ENCODE results near the gene WWTR1. TPM values are rescaled to one million over a fixed set of nuclear protein-coding genes. Genes with fewer than 3 reads are reported as not detected.

WWTR1 gene
- total and polyA plus RNA-seq, 4 donors: 4.5 to 11.8 (median 9.0) TPM

- TF ChIP-seq EGR1 (IDR thresholded peaks at IDR 0.05; ENCODE audit: low read depth in 2 of 2) (no peak), JUND (IDR thresholded peaks at IDR 0.05) (no peak), YY1 (IDR thresholded peaks at IDR 0.05) (no peak), RXRA (IDR thresholded peaks at IDR 0.05) (no peak), HNF4G (IDR thresholded peaks at IDR 0.05) (no peak)
Observed at GRCh38 chr3:149604125-149604875, 53.5 kb downstream of the WWTR1 start (continued).

- 88% methylated on average over 3 of the region's 3 CpGs for WGBS
- TF ChIP-seq GABPA (IDR thresholded peaks at IDR 0.05 in 1 of 2, conservative IDR thresholded peaks at IDR 0.05 in 1 of 2): no peak
- no peak for TF ChIP-seq FOXA1 (IDR thresholded peaks at IDR 0.05)
- TF ChIP-seq FOXA2 (IDR thresholded peaks at IDR 0.05): no peak
- H3K27ac ChIP-seq (ENCODE audit: low read depth in 1 of 2, low read length in 2 of 2): no peak overlapping the region
- no peaks in the 10 kb centered on the region for H3K36me3 ChIP-seq (ENCODE audit: control insufficient read depth in 4 of 4, insufficient read depth in 3 of 4, low read depth in 1 of 4, low read length in 3 of 4)
- H3K27me3 ChIP-seq (ENCODE audit: control insufficient read depth in 4 of 4, insufficient read depth in 4 of 4, low read length in 3 of 4): no peaks in the 10 kb centered on the region
- peaks cover 3 to 21% (median 10%) of the 10 kb centered on the region in 4 donors for H3K4me1 ChIP-seq (ENCODE audit: control insufficient read depth in 4 of 4, insufficient read depth in 4 of 4, low read length in 3 of 4)
- H3K9me3 ChIP-seq (ENCODE audit: control insufficient read depth in 4 of 4, low read length in 3 of 4): no peaks in the 10 kb centered on the region
- H3K4me3 ChIP-seq (ENCODE audit: low read depth in 1 of 3, low read length in 3 of 3): no peak overlapping the region
- H3K9ac ChIP-seq (ENCODE audit: low read depth in 1 of 2, low read length in 2 of 2): no peak overlapping the region
- no peak for DNase-seq (ENCODE audit: low spot score)
Observed at GRCh38 chr3:149603126-149604074, 54.4 kb downstream of the WWTR1 start.

- Histone ChIP-seq H3K4me3 (ENCODE audit: low read depth in 1 of 3, low read length in 3 of 3) (no peak overlapping the region), H3K27ac (ENCODE audit: low read depth in 1 of 2, low read length in 2 of 2) (no peak overlapping the region), H3K4me1 (ENCODE audit: control insufficient read depth in 4 of 4, insufficient read depth in 4 of 4, low read length in 3 of 4) (peaks cover 6 to 27% (median 14%) of the 10 kb centered on the region in 4 donors), H3K9ac (ENCODE audit: low read depth in 1 of 2, low read length in 2 of 2) (no peak overlapping the region), H3K27me3 (ENCODE audit: control insufficient read depth in 4 of 4, insufficient read depth in 4 of 4, low read length in 3 of 4) (no peaks in the 10 kb centered on the region), H3K9me3 (ENCODE audit: control insufficient read depth in 4 of 4, low read length in 3 of 4) (no peaks in the 10 kb centered on the region), H3K36me3 (ENCODE audit: control insufficient read depth in 4 of 4, insufficient read depth in 3 of 4, low read depth in 1 of 4, low read length in 3 of 4) (peaks cover 0 to 2% (median 0%) of the 10 kb centered on the region in 4 donors)
- DNase-seq (ENCODE audit: low spot score): no peak
- WGBS: 79% methylated on average over 1 of the region's 1 CpG
- TF ChIP-seq RXRA (IDR thresholded peaks at IDR 0.05) (no peak), TAF1 (conservative IDR thresholded peaks at IDR 0.05) (no peak), SP1 (IDR thresholded peaks at IDR 0.05) (no peak), GABPA (IDR thresholded peaks at IDR 0.05 in 1 of 2, conservative IDR thresholded peaks at IDR 0.05 in 1 of 2) (no peak), JUND (IDR thresholded peaks at IDR 0.05) (no peak)
Observed at GRCh38 chr3:149600634-149601033, 57.2 kb downstream of the WWTR1 start.

GRCh38 chr3:149599236-149599635 lies 58.6 kb downstream of the WWTR1 start:
- peak overlapping the region; percentile 47 to 68 for H3K27ac ChIP-seq (ENCODE audit: low read depth in 1 of 2, low read length in 2 of 2)
- WGBS: 37% methylated on average over 2 of the region's 2 CpGs
- no peak for DNase-seq (ENCODE audit: low spot score)
- TF ChIP-seq SP1 (IDR thresholded peaks at IDR 0.05) (peak; percentile 81), MAX (IDR thresholded peaks at IDR 0.05) (peak; percentile 83), RAD21 (IDR thresholded peaks at IDR 0.05) (peak; percentile 59 to 60), NR2F2 (IDR thresholded peaks at IDR 0.05) (no peak), HNF4A (conservative IDR thresholded peaks at IDR 0.05) (peak; percentile 55 to 83), HNF4G (IDR thresholded peaks at IDR 0.05) (peak; percentile 41), ZBTB33 (IDR thresholded peaks at IDR 0.05) (peak; percentile 75), YY1 (IDR thresholded peaks at IDR 0.05) (peak; percentile 98), GABPA (IDR thresholded peaks at IDR 0.05 in 1 of 2, conservative IDR thresholded peaks at IDR 0.05 in 1 of 2) (peak in 1 of 2 donors; percentile 60), FOXA2 (IDR thresholded peaks at IDR 0.05) (peak; percentile 60), FOXA1 (IDR thresholded peaks at IDR 0.05) (peak; percentile 40), EGR1 (IDR thresholded peaks at IDR 0.05; ENCODE audit: low read depth in 2 of 2) (peak; percentile 17 to 79), JUND (IDR thresholded peaks at IDR 0.05) (peak in 1 of 2 donors; percentile 76), CTCF (IDR thresholded peaks at IDR 0.05; ENCODE audit: low read depth, low read length, missing input control) (no peak), RXRA (IDR thresholded peaks at IDR 0.05) (peak; percentile 88 to 94), ATF3 (IDR thresholded peaks at IDR 0.05) (no peak)

More at GRCh38 chr3:149599236-149599635, 58.6 kb downstream of the WWTR1 start:
- Histone ChIP-seq H3K4me3 (ENCODE audit: low read depth in 1 of 3, low read length in 3 of 3) (no peak overlapping the region), H3K9ac (ENCODE audit: low read depth in 1 of 2, low read length in 2 of 2) (no peak overlapping the region), H3K9me3 (ENCODE audit: control insufficient read depth in 4 of 4, low read length in 3 of 4) (no peaks in the 10 kb centered on the region), H3K36me3 (ENCODE audit: control insufficient read depth in 4 of 4, insufficient read depth in 3 of 4, low read depth in 1 of 4, low read length in 3 of 4) (peaks cover 0 to 2% (median 0%) of the 10 kb centered on the region in 4 donors), H3K27me3 (ENCODE audit: control insufficient read depth in 4 of 4, insufficient read depth in 4 of 4, low read length in 3 of 4) (no peaks in the 10 kb centered on the region), H3K4me1 (ENCODE audit: control insufficient read depth in 4 of 4, insufficient read depth in 4 of 4, low read length in 3 of 4) (peaks cover 6 to 22% (median 11%) of the 10 kb centered on the region in 4 donors)

Data from liver (tissue), 9 donors.